ENCODE measurements around the gene LSP1.

Gene LSP1

GRCh38 chr11:1899686-1900085, 46.8 kb downstream of the LSP1 start:
- Histone ChIP-seq H3K27ac (ENCODE audit: low read depth, low read length, severe bottlenecking) (no peak overlapping the region), H3K9me3 (ENCODE audit: control insufficient read depth, low read length) (no peaks in the 10 kb centered on the region), H3K4me1 (ENCODE audit: control insufficient read depth, insufficient read depth, low read length, poor library complexity, severe bottlenecking) (no peaks in the 10 kb centered on the region), H3K4me3 (ENCODE audit: extremely low read depth, insufficient read depth, low read length, poor library complexity, severe bottlenecking) (no peak overlapping the region), H3K36me3 (ENCODE audit: control insufficient read depth, insufficient read depth, low read length) (no peaks in the 10 kb centered on the region)
- 94% methylated on average over 2 of the region's 5 CpGs; no CpG with 5 or more reads in 1 of the 2 experiments for WGBS, 2 experiments (ENCODE audit: insufficient coverage in 2 of 2)

- H3K4me3 ChIP-seq (ENCODE audit: extremely low read depth, insufficient read depth, low read length, poor library complexity, severe bottlenecking) = no peak overlapping the region
- 68% methylated on average over 4 of the region's 5 CpGs; no CpG with 5 or more reads in 1 of the 2 experiments for WGBS, 2 experiments (ENCODE audit: insufficient coverage in 2 of 2)
- no peak overlapping the region for H3K27ac ChIP-seq (ENCODE audit: low read depth, low read length, severe bottlenecking)
- H3K9me3 ChIP-seq (ENCODE audit: control insufficient read depth, low read length) = no peaks in the 10 kb centered on the region
- H3K36me3 ChIP-seq (ENCODE audit: control insufficient read depth, insufficient read depth, low read length) = no peaks in the 10 kb centered on the region
- H3K4me1 ChIP-seq (ENCODE audit: control insufficient read depth, insufficient read depth, low read length, poor library complexity, severe bottlenecking) = peaks cover 9% of the 10 kb centered on the region
Measured at GRCh38 chr11:1906181-1906580, 53.3 kb downstream of the LSP1 start.

GRCh38 chr11:1906611-1907423, 53.9 kb downstream of the LSP1 start:
- Histone ChIP-seq H3K36me3 (ENCODE audit: control insufficient read depth, insufficient read depth, low read length) (no peaks in the 10 kb centered on the region), H3K9me3 (ENCODE audit: control insufficient read depth, low read length) (no peaks in the 10 kb centered on the region), H3K4me1 (ENCODE audit: control insufficient read depth, insufficient read depth, low read length, poor library complexity, severe bottlenecking) (peaks cover 9% of the 10 kb centered on the region), H3K4me3 (ENCODE audit: extremely low read depth, insufficient read depth, low read length, poor library complexity, severe bottlenecking) (no peak overlapping the region), H3K27ac (ENCODE audit: low read depth, low read length, severe bottlenecking) (no peak overlapping the region)
- WGBS, 2 experiments (ENCODE audit: insufficient coverage in 2 of 2) = 78 to 81% methylated on average over 12 to 14 of the region's 14 CpGs

- H3K4me3 ChIP-seq (ENCODE audit: extremely low read depth, insufficient read depth, low read length, poor library complexity, severe bottlenecking) = no peak overlapping the region
- no peaks in the 10 kb centered on the region for H3K9me3 ChIP-seq (ENCODE audit: control insufficient read depth, low read length)
- no peak overlapping the region for H3K27ac ChIP-seq (ENCODE audit: low read depth, low read length, severe bottlenecking)
- H3K4me1 ChIP-seq (ENCODE audit: control insufficient read depth, insufficient read depth, low read length, poor library complexity, severe bottlenecking) = peaks cover 9% of the 10 kb centered on the region
- H3K36me3 ChIP-seq (ENCODE audit: control insufficient read depth, insufficient read depth, low read length) = no peaks in the 10 kb centered on the region
- 72 to 82% methylated on average over 4 to 7 of the region's 9 CpGs for WGBS, 2 experiments (ENCODE audit: insufficient coverage in 2 of 2)
Measured at GRCh38 chr11:1908618-1909017, 55.7 kb downstream of the LSP1 start.

GRCh38 chr11:1909524-1909923, 56.6 kb downstream of the LSP1 start:
- peaks cover 9% of the 10 kb centered on the region for H3K4me1 ChIP-seq (ENCODE audit: control insufficient read depth, insufficient read depth, low read length, poor library complexity, severe bottlenecking)
- H3K4me3 ChIP-seq (ENCODE audit: extremely low read depth, insufficient read depth, low read length, poor library complexity, severe bottlenecking) = no peak overlapping the region
- no peaks in the 10 kb centered on the region for H3K36me3 ChIP-seq (ENCODE audit: control insufficient read depth, insufficient read depth, low read length)
- H3K27ac ChIP-seq (ENCODE audit: low read depth, low read length, severe bottlenecking) = no peak overlapping the region
- no peaks in the 10 kb centered on the region for H3K9me3 ChIP-seq (ENCODE audit: control insufficient read depth, low read length)
- 93 to 98% methylated on average over 6 of the region's 7 CpGs for WGBS, 2 experiments (ENCODE audit: insufficient coverage in 2 of 2)

- H3K4me3 ChIP-seq (ENCODE audit: extremely low read depth, insufficient read depth, low read length, poor library complexity, severe bottlenecking) = no peak overlapping the region
- H3K9me3 ChIP-seq (ENCODE audit: control insufficient read depth, low read length) = no peaks in the 10 kb centered on the region
- 83 to 93% methylated on average over 7 to 8 of the region's 13 CpGs for WGBS, 2 experiments (ENCODE audit: insufficient coverage in 2 of 2)
- H3K36me3 ChIP-seq (ENCODE audit: control insufficient read depth, insufficient read depth, low read length) = no peaks in the 10 kb centered on the region
- no peak overlapping the region for H3K27ac ChIP-seq (ENCODE audit: low read depth, low read length, severe bottlenecking)
- H3K4me1 ChIP-seq (ENCODE audit: control insufficient read depth, insufficient read depth, low read length, poor library complexity, severe bottlenecking) = peaks cover 5% of the 10 kb centered on the region
Measured at GRCh38 chr11:1912289-1912878, 59.5 kb downstream of the LSP1 start.

- no peak overlapping the region for H3K27ac ChIP-seq (ENCODE audit: low read depth, low read length, severe bottlenecking)
- no peaks in the 10 kb centered on the region for H3K9me3 ChIP-seq (ENCODE audit: control insufficient read depth, low read length)
- 92% methylated on average over 30 of the region's 31 CpGs for WGBS, 2 experiments (ENCODE audit: insufficient coverage in 2 of 2)
- H3K4me3 ChIP-seq (ENCODE audit: extremely low read depth, insufficient read depth, low read length, poor library complexity, severe bottlenecking) = no peak overlapping the region
- H3K4me1 ChIP-seq (ENCODE audit: control insufficient read depth, insufficient read depth, low read length, poor library complexity, severe bottlenecking) = no peaks in the 10 kb centered on the region
- no peaks in the 10 kb centered on the region for H3K36me3 ChIP-seq (ENCODE audit: control insufficient read depth, insufficient read depth, low read length)
Measured at GRCh38 chr11:1913271-1914060, 60.6 kb downstream of the LSP1 start.

GRCh38 chr11:1915795-1916131, 62.9 kb downstream of the LSP1 start:
- no peak overlapping the region for H3K4me3 ChIP-seq (ENCODE audit: extremely low read depth, insufficient read depth, low read length, poor library complexity, severe bottlenecking)
- 81 to 89% methylated on average over 2 of the region's 2 CpGs for WGBS, 2 experiments (ENCODE audit: insufficient coverage in 2 of 2)
- no peaks in the 10 kb centered on the region for H3K4me1 ChIP-seq (ENCODE audit: control insufficient read depth, insufficient read depth, low read length, poor library complexity, severe bottlenecking)
- H3K9me3 ChIP-seq (ENCODE audit: control insufficient read depth, low read length) = no peaks in the 10 kb centered on the region
- no peak overlapping the region for H3K27ac ChIP-seq (ENCODE audit: low read depth, low read length, severe bottlenecking)
- H3K36me3 ChIP-seq (ENCODE audit: control insufficient read depth, insufficient read depth, low read length) = no peaks in the 10 kb centered on the region

- Histone ChIP-seq H3K4me1 (ENCODE audit: control insufficient read depth, insufficient read depth, low read length, poor library complexity, severe bottlenecking) (peaks cover 3% of the 10 kb centered on the region), H3K4me3 (ENCODE audit: extremely low read depth, insufficient read depth, low read length, poor library complexity, severe bottlenecking) (no peak overlapping the region), H3K36me3 (ENCODE audit: control insufficient read depth, insufficient read depth, low read length) (no peaks in the 10 kb centered on the region), H3K27ac (ENCODE audit: low read depth, low read length, severe bottlenecking) (no peak overlapping the region), H3K9me3 (ENCODE audit: control insufficient read depth, low read length) (no peaks in the 10 kb centered on the region)
- 84 to 91% methylated on average over 11 to 14 of the region's 14 CpGs for WGBS, 2 experiments (ENCODE audit: insufficient coverage in 2 of 2)
Measured at GRCh38 chr11:1916132-1916985, 63.5 kb downstream of the LSP1 start.

- 82 to 85% methylated on average over 3 to 8 of the region's 8 CpGs for WGBS, 2 experiments (ENCODE audit: insufficient coverage in 2 of 2)
- Histone ChIP-seq H3K9me3 (ENCODE audit: control insufficient read depth, low read length) (no peaks in the 10 kb centered on the region), H3K36me3 (ENCODE audit: control insufficient read depth, insufficient read depth, low read length) (no peaks in the 10 kb centered on the region), H3K4me3 (ENCODE audit: extremely low read depth, insufficient read depth, low read length, poor library complexity, severe bottlenecking) (no peak overlapping the region), H3K4me1 (ENCODE audit: control insufficient read depth, insufficient read depth, low read length, poor library complexity, severe bottlenecking) (peaks cover 5% of the 10 kb centered on the region), H3K27ac (ENCODE audit: low read depth, low read length, severe bottlenecking) (no peak overlapping the region)
Measured at GRCh38 chr11:1916986-1917522, 64.2 kb downstream of the LSP1 start.

Data from mesodermal cell (in vitro differentiated cells).